PFSK-1 (cell line): ENCODE measurements around the gene PRMT9.

Experiments used
- FOXP2 ChIP-seq: optimal IDR thresholded peaks from 2 replicates; pipeline ENCODE3; 2011; ENCODE audit warnings: borderline replicate concordance, control low read depth, inconsistent platforms; ENCODE audit not compliant: insufficient read depth; ENCODE audit errors: extremely low read length, extremely low read depth
- POLR2AphosphoS5 ChIP-seq: IDR thresholded peaks from 2 replicates; pipeline ENCODE4 v1.6.1; 2012; ENCODE audit warnings: low read depth, mild to moderate bottlenecking, control low read depth, low read length, moderate library complexity
- REST ChIP-seq, 2 experiments: IDR thresholded peaks; 2 replicates each; pipeline versions ENCODE4 v1.6.1 to v1.8.0; 2011 to 2012; ENCODE audit warnings: low read depth in 2 of 2, low read length in 2 of 2, control low read depth in 1 of 2, inconsistent platforms in 1 of 2, mild to moderate bottlenecking in 1 of 2, moderate library complexity in 1 of 2; ENCODE audit not compliant: insufficient read depth in 1 of 2
- SIN3A ChIP-seq: IDR thresholded peaks from 2 replicates; pipeline ENCODE4 v1.6.1; 2012; ENCODE audit warnings: mild to moderate bottlenecking, low read length, moderate library complexity, borderline replicate concordance; ENCODE audit not compliant: insufficient read depth
- TAF1 ChIP-seq: IDR thresholded peaks from 2 replicates; pipeline ENCODE4 v1.6.1; 2012; ENCODE audit warnings: low read length, control low read depth, borderline replicate concordance; ENCODE audit not compliant: insufficient read depth

- no peak for TF ChIP-seq TAF1
- no peak for TF ChIP-seq POLR2AphosphoS5
- no peak for TF ChIP-seq FOXP2
- no peak for TF ChIP-seq REST (IDR thresholded peaks at IDR 0.05; ENCODE audit: insufficient read depth in 1 of 2, low read depth in 2 of 2, low read length in 2 of 2)
- no peak for TF ChIP-seq SIN3A
Observed at GRCh38 chr4:147628415-147628814, 55.5 kb downstream of the PRMT9 start.
